ENCODE measurements around the gene TNFAIP8.

- TF ChIP-seq CTCF (conservative IDR thresholded peaks at IDR 0.05 in 1 of 2, IDR thresholded peaks at IDR 0.05 in 1 of 2; ENCODE audit: low read depth in 1 of 2, low read length in 2 of 2) (peak in 1 of 2 donors; percentile 4), EZH2 (IDR thresholded peaks at IDR 0.05; ENCODE audit: low read length, missing control alignments) (no peak)
Measured at GRCh38 chr5:119347991-119348390, 7.8 kb upstream of the TNFAIP8 start.
